Measurements from ENCODE around the gene AGAP1. TPM values are rescaled to one million over a fixed set of nuclear protein-coding genes. Genes with fewer than 3 reads are reported as not detected.

The AGAP1 gene
- total RNA-seq, 1 donor = 10.8 TPM

DNA sequence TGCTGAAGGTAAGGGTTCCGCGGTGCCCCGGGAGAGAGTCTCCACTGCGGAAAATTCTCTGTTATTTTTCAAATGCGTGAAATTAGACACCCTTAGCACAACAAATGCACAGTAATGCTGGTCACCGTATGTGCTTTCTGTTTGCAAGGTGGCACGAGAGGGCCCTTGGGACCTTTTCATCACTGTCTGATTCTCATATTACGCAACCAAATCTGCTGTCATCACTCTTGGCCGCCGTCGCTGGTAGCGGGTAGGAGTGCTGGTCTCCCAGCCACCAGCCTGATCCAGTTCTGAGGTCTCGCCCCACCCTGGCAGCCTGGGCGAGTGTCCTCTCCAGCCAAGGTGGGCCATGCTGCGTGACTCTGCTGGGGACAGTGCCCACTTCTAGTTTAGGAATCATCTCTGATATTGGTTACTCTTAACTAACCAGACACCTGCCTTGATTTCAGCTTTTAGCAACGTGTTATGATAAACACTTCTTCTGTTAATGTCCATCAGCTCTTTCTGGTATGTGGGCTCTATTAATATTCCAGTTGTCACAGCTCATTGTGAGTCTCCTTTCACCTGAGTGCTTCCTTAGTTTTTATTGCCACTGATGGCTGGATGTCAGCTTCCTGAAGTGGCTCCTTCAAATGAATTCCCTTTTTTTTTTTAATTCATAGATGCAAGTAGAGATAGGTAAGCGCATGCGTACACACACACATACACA, 474.9 kb downstream of the AGAP1 start:
- TF ChIP-seq, protein P1, sequence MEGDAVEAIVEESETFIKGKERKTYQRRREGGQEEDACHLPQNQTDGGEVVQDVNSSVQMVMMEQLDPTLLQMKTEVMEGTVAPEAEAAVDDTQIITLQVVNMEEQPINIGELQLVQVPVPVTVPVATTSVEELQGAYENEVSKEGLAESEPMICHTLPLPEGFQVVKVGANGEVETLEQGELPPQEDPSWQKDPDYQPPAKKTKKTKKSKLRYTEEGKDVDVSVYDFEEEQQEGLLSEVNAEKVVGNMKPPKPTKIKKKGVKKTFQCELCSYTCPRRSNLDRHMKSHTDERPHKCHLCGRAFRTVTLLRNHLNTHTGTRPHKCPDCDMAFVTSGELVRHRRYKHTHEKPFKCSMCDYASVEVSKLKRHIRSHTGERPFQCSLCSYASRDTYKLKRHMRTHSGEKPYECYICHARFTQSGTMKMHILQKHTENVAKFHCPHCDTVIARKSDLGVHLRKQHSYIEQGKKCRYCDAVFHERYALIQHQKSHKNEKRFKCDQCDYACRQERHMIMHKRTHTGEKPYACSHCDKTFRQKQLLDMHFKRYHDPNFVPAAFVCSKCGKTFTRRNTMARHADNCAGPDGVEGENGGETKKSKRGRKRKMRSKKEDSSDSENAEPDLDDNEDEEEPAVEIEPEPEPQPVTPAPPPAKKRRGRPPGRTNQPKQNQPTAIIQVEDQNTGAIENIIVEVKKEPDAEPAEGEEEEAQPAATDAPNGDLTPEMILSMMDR (IDR thresholded peaks at IDR 0.05; ENCODE audit: insufficient read depth, low read depth, low read length) = no peak
- no peak for DNase-seq (ENCODE audit: low read depth)

DNA sequence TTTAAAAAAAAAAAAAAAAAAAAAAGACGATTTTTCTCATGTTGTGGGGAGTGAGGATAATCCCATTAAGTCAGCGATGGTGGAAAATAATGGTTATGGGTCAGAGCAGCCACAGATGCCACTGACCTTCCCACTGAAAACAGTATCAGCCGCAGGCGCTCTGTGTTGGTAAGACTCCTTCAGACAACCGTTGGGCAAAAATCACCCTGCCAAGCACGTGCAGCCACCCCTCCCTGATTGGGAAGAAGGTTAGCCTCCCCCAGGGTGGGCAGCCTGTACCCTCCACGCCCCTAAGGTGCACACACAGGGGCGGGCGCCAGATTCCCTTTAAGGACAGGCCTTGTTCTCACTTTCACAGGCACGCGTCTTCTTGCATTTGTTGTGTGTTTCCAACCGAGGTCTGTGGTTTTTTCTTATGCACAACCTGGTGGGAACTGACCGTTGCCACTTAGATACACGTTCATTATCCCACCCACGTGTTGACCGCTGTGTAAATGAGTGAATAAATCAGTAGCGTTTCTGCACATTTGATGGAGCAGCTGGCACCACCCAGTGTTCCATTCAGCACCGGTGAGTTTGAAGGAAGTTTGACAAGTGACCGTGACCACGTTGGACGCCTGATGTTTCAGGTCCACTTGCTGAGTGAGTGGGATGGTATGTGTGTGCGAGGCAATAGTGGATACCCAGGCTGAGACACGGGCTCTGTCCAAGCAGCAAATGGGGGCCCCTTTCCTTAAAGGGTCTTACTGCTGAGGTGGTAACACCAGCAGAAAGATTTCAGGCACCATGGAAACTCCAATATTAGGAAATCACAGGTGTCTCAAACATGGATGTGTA, 476.6 kb downstream of the AGAP1 start:
- TF ChIP-seq, protein P1 (IDR thresholded peaks at IDR 0.05; ENCODE audit: insufficient read depth, low read depth, low read length) = no peak
- DNase-seq (ENCODE audit: low read depth) = no peak
- H3K4me3 ChIP-seq (ENCODE audit: low read depth, low read length) = no peak overlapping the region

More for the DNA sequence above, 474.9 kb downstream of the AGAP1 start:
- H3K4me3 ChIP-seq (ENCODE audit: low read depth, low read length) = no peak overlapping the region

DNA sequence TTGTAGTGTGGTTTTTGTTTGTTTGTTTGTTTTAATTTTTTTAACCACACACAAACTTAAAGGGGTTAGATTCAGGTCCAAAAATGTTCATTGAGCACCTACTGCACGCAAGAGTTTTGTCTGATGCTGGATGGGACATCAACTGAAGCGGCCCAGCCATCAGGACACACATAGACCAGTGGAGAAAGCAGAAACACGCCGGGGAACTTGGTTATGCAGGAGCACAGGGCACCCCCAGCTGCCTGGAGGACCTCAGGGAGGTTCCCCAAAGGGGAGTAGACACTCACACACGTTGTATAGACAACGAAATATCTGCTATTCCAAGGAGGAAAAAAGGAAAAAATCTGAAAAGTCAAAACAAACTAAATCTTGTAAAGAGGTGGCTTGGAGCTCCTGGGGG, 482.7 kb downstream of the AGAP1 start:
- H3K4me3 ChIP-seq (ENCODE audit: low read depth, low read length) = no peak overlapping the region
- no peak for DNase-seq (ENCODE audit: low read depth)
- TF ChIP-seq, protein P1 (IDR thresholded peaks at IDR 0.05; ENCODE audit: insufficient read depth, low read depth, low read length) = no peak

DNA sequence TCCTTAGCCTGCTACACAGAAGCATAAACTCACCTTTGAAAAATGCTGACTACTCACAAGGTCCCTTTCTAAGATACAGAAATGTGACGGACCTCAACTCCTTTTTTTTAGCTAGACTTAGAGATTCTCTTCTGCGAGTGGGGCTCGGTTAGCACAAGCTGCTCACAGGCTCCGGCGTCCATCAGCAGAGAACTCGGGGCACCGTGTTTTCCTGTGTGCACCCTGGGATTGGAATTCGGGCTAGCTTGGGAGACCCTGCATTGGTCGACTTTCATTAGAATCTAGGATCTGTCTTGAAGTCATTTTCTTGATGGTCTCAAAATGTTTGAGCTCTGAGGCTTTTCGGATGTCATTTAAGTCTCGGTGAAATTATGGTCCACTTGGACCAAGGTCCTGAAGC, 483.1 kb downstream of the AGAP1 start:
- no peak for DNase-seq (ENCODE audit: low read depth)
- TF ChIP-seq, protein P1 (IDR thresholded peaks at IDR 0.05; ENCODE audit: insufficient read depth, low read depth, low read length) = no peak
- H3K4me3 ChIP-seq (ENCODE audit: low read depth, low read length) = no peak overlapping the region

DNA sequence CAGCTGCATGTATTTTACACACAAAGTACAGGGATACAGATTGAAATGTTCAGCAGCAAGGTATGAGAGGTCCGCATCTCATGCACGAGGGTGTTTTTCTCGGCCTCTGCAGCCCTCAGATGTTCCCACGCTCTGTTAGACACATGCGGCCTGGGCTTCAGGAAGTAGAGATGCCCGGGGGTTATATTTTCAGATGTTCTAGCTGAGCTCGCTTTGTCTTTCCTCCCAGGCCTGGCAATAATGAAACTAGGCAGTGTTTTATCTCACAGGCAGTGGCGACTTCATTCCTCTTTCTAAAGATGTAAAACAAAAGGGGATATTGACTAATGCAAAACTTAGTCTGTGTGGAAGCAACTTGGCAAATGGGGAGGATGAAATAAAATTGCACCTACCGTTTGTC, 483.6 kb downstream of the AGAP1 start:
- DNase-seq (ENCODE audit: low read depth) = no peak
- no peak overlapping the region for H3K4me3 ChIP-seq (ENCODE audit: low read depth, low read length)
- TF ChIP-seq, protein P1 (IDR thresholded peaks at IDR 0.05; ENCODE audit: insufficient read depth, low read depth, low read length) = no peak

DNA sequence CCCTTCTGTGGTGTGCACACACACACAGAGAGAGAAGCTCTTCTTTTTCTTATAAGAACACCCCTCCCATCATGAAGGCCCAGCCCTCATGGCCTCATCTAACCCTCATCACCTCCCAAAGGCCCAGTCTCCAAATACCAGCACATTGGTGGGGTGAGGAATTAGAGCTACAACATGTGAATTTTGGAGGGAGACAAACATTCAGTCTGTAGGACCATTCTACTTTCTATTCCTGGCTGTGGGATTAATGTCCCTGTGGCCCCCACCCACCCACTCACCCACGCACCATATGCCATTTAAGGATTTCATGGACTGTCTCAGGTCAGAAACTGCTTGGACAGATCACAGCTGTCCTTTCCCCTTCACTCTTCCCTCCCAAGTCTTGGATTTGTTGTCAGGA, 484.2 kb downstream of the AGAP1 start:
- TF ChIP-seq, protein P1 (IDR thresholded peaks at IDR 0.05; ENCODE audit: insufficient read depth, low read depth, low read length) = no peak
- no peak overlapping the region for H3K4me3 ChIP-seq (ENCODE audit: low read depth, low read length)
- DNase-seq (ENCODE audit: low read depth) = no peak

All from fibroblast of villous mesenchyme (primary cell).